GM18867 (cell line): ENCODE measurements around the gene CHRM4.

Source experiments
- ATAC-seq: cut with Tn5 transposase; IDR thresholded peaks from one replicate; pipeline ENCODE4 v1.9.1; 2021; ENCODE audit warnings: mild to moderate bottlenecking, moderate library complexity; ENCODE audit not compliant: unreplicated experiment

The CHRM4 gene

DNA sequence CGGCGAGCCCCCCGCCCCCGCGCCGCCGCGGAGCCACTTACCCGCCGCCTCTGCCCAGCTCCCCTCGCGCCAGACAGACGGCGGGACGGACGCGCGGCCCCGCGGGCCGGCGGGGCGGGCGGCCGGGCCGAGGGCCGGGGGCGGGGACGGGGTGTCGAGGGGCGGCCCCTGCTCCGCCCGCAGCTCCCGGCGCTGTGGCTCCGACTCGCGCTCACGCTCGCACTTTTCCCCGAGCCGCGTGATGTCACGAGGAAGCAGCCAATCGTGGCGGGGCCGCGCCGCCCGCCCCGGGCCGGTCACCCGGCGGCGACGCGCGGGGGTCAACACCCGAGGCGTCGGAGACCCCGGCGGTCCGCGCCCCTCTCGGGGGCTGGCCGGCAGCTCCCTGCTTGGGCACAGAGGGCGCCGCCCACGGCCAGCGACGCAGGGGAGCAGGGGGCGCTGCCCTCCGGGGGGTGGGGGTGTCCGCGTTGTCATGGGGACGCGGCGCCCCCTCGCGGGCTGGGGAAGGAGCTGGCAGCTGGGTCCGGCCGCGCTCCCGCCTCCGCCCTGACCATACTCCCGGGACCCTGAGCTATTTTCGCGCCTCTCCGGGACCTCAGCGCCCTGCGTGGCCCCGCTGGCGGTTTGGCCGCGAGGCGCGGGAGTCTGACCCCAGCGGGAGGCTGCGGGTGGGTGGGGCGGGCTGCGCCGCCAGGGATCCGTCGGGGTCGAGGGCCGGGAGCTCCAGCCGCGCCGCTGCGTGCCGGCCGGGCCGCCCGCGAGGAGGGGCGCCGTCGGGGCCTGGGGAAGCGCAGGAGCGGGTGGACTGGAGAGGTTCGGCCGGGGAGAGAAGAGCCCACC lies at the start of gene CHRM4:
CHRM4 (minus strand) TSS at position 199 of the 843 bp plus-strand sequence. CDS start 5,219 bp downstream, outside the sequence.
- no peak for ATAC-seq

DNA sequence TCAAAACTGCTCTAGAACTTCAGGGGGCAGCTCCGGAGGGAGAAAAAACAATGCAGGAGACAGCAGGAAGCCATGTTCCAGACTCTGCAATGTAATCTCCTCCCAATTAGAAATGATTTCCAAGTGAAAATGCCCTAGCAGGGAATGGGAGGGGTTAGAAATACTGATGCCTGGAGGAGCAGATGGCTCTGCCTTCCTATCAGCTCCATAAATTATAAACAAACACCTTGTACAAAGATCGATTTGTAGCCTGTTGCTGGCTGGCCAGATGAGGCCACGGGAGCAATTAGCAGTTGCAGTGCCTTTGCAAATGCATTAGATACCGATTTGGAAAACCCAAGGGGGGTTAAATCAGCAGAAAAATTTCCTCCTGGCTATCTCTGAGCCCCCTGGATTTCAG lies 46.6 kb upstream of the CHRM4 start:
- no peak for ATAC-seq

DNA sequence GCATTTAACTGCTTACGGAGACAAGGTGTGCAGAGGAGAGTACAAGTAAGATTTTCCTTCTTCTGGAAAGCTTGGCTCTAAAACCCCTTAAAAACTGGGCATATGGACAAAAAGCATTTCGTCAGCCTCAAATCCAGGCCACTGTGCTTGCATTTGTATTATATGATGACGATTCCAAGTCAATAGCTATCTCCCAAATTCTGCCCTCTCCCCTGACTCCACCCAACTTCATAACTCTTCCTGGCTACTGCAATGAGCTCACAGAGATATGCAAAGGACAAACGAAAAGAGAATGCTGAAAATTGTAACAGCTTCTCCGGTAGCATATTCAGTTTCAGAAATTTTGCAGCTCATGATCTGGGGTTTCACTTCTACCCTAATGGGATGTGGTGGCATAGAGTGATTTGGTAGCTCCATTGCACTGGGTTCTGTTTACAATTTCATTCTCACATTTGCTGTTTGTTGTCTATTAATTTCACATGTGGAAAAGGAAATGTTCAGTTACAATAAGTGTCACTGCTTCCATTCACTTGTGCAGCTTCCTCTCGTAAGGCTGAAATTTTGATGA lies 45.6 kb upstream of the CHRM4 start:
- ATAC-seq = peak; percentile 81

DNA sequence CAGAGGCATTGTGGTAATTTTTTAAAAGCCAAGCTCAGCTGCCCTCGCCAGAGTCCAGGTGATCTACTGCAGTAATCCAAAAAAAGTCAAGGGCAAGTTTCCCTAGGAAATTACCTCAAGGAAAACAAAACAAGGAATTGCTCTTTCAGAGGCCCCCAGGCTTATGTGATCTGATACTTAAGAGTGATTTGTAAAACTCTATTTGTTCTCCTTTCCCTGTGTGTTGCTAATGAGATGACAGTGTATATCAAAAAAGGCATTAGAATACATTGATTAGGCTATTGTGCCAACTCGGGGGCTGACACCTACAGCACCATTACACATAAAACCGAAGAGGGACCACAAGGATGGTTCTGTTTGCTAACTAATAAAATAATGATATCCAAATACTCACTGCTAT lies 44.5 kb upstream of the CHRM4 start:
- no peak for ATAC-seq

DNA sequence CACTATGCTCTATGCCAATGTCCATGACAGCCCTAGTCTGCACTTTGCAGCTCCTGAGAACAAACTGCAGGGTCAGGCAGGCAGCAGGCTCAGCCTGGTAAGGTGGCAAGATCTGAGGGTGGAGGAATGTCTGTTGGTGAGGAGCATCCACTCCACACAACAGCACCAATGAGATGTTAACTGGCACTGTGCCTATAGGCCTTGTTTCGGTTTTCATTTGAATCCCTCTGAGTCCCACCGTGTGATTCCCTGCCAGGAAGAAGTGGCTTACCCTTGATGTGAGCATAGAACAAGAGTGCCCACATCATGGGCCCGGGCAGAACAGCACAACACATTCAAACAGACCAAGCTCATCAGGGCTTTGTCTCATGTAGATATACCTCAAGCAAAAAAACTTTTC lies 44.1 kb upstream of the CHRM4 start:
- ATAC-seq = no peak

DNA sequence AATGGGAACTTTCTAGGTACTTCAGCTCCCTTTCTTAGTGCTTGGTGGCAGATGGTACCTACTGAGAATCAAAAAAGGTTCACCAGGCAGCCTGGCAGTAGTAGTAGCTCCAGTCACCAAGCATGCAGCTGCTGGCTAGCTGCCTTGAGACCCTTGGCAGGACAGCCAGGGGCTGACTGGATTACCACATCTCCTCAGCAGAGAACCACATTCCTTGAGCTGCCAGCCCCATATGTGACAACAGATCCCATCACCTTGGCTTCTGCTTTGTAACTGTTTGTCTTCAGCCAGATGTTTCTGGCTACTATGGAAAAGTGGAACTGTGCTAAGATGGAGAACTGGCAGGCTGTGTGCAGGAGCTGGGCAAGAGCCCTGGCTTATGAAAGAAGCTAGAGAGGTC lies 39.6 kb upstream of the CHRM4 start:
- no peak for ATAC-seq

DNA sequence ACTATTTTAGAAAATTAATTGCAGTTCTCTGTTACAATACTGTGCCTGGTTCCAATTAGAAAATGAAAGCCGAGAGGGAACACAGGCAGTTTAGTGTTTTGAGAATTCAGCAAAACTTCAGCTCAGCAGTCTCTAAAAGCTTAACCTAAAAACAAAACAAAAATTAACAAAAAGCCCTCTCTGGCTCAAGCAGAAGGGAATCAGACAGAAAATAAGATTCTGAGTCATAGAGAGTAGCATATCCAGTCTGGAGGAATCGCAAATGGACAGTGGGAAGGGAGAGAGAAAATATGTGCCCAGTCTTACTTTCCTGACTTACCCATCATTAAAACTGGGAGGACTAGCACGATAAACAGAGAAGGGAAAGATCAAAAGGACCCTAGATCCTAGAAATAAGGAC lies 38.1 kb upstream of the CHRM4 start:
- ATAC-seq = no peak

DNA sequence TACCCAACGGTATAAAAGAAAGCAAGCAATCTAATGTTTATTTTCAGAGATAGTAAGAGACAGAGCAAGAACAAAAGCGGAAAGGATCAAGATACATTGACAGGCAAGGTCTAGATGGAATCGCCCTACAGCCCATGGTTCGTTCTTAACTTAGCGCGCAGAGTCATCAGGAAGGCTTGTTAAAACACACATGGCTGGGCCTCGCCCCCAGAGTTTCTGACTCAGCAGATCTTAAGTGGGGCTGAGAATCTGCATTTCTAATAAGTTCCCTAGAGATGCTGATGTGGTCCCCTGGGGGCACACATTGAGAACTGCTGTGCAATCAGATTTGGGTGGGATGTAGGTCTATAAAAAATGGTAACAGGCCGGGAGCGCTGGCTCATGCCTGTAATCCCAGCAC lies 35.8 kb upstream of the CHRM4 start:
- no peak for ATAC-seq

DNA sequence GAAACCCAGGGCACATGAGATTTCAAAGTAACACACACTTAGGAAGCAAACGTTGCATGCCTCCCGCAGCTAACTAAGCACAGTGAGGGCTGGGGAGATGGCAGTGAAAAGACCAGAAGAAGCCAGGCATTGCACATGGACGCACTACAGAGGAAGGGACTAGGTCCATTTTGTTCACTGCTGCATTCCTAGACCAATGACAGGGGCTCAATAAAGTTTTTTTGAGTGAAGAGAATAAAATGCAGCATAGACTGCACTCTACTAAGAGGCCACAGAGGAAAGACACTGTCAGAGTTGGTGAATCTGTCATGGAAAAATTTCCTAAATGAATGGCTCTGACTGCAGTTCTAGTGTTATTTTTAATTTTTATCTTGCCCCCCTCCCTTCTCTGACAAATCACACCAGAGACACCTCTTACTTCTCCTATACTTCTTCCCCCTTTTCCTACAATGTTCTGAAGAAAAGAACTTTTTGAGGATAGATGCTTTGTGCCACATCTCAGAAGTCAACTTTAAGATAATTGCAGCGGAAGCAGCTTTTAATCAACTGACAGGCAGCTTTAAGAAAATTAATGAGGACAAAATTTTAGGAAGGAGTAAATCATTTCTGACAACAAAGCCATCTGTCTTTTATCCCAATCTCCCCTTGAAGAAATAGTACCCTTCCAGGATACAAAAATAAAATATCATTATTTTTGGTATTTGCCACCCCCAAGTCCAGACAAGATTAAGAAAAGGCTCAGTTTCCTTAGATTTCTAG lies 34.8 kb upstream of the CHRM4 start:
- no peak for ATAC-seq

DNA sequence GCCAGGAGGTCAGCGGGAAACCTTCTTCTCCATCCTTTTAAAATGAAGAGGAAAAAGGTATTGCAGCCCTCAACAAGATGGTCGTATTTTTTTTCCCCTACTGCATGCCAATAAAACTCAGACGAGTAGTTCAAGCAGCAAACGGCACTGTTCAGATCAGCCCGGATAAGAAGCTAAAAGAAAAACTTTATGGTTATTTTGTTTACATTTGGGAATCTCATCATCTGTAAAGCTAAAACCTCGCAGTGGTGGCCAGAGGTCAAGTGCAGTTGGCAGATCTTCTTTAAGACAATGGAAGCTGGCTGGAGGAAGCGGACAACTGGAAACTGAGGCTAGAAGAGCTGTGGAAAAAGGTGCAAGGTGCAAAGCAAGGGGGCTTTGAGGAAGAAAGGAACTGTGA lies 31.0 kb upstream of the CHRM4 start:
- no peak for ATAC-seq

DNA sequence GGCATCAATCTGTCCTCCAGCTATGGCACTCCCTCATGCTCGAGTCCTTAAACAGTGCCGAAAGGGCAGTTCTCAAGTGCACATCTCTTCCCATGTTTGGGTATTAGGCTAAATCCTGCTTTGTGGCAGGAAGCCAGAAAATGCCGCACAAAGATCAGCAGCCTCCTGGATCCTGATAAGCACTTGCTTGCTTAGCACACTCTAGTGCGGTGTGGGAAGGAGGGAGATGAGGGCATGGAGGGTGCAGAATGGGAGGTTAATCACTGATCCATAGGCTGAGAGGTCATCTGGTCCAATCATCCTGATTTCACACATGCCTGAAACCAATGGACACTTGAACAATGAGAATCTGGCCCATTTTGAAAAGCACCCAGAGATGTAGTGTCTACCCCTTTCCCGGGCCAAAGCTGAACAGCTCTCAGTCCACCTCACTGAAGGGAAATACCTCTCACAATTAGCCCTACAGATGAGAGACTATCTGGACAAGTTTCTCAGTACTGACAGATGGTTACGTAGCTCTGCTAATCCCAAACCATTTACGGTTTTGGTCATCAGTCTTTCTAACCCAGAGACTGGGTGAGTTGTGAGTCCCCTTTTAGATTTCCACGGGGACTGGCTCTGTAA lies 29.8 kb upstream of the CHRM4 start:
- no peak for ATAC-seq

DNA sequence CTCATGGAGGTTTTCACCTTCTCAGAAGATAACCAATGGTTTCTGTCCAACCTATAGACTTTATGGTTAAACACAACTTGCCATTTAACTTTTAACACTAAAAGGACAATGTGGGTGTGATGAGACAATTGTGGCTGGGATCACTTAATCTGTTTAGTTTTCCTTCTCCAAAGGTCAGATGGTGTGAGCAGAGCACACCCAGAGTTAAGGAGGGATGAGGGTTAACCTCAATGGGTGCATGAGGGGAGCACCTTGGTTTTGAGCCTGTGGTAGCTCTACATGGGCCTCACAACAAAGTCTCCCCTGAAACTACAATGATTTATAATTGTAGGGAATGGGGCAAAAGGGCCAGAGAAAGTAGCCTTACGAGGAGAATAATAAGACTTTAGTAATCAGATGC lies 28.9 kb upstream of the CHRM4 start:
- no peak for ATAC-seq

DNA sequence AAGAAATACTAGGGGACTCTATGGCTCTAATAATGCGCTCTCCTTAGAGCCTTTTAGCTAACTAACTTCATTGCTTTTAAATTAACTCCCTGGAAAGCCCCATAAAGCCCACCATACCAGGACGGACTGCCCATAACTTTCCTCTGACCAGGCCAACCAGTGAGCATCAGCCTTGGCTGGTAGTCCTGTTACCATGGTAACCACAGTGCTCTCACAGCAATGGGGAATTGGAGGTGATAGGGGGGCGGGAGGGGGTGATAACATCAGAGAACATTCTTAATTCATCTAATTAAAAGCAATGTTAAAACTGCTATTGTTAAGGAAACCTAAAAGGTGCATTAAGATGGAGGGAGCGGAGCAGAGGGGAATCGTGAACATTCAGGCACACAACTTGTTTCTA lies 27.2 kb upstream of the CHRM4 start:
- no peak for ATAC-seq

DNA sequence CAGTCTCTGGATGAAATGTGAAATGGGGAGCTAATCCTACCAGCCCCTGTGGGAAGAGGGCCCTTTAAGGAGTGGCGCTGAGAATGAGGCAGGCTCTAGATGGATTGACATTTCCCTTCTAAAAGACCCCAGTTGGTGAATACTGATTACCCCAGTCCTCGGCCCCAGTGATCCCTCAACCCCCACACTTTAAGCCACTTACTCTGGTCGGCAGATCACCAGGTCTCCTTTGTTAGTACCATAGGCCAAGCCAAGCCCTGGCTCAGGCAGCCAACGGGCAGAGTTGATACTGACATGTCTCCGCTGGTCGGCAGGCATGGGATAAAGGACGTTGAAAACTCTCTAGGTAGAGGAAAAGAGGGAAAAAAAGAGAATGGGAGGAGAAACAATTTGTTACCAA lies 26.1 kb upstream of the CHRM4 start:
- no peak for ATAC-seq

DNA sequence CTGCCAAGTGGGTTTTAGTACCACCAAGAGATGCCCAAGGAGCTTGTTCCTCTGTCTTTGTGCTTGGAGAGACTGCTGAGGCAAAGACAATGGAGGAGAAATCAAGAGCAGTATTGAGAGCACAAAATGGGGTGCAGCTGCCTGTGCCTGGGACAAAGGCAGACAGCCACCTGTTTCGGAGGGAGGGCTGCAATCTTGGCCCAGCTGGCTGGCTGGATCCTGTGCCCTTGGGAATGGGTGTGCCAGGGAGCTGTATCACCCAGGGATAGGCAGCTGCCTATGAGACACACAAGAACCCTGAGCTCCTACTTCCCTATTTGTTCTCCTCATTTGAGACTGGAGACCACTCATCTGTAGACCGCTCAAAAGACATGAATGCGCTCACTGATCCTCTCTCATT lies 23.3 kb upstream of the CHRM4 start:
- no peak for ATAC-seq

DNA sequence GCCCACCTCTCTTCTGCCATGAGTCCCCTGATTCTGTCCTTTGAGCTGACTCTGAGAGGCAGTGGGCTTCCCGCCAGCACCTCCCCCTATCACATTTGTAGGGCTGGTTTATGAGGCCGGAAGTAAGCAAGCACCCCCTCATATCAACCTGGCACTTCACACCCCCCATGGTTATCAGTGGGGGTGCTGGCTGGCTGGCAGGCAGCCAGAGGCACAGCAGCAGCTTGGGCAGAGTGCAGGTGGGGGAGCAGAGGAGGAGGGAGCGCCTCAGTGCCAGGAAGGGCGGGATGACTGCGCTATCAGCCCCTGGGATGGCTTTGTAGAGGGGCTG lies 22.9 kb upstream of the CHRM4 start:
- no peak for ATAC-seq

DNA sequence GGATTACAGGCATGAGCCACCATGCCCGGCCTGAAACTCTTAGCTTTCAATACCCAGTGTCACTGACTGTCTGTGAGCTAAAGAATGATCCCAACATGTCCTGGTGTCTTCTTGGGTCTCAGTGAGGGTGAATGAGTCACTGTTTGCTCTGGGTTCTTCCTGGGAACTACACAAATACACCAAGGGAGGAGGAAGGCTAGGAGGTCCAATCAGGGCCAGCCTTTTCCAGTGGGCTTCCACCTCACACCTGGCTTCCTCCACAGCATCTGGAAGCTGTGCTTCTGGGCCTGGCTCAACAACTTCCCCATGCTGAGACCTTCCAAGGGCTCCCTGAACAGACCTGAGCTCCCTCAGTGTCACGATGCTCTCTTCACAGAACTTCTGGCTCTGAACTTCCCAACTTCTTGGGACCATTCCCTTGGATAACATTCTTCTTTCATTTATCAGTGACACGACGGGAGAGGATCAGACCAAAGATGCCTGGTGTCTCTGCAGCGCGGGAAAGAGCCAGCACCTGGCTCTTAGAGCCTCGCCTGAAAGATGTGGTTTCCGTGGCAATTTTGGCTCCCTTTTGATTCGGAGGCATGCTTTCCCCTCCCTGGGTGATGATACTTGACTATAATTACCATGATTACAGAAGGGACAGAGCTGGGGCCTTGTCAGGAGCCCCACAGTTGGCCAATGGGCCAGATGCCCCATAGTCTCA lies 22.3 kb upstream of the CHRM4 start:
- ATAC-seq = no peak

DNA sequence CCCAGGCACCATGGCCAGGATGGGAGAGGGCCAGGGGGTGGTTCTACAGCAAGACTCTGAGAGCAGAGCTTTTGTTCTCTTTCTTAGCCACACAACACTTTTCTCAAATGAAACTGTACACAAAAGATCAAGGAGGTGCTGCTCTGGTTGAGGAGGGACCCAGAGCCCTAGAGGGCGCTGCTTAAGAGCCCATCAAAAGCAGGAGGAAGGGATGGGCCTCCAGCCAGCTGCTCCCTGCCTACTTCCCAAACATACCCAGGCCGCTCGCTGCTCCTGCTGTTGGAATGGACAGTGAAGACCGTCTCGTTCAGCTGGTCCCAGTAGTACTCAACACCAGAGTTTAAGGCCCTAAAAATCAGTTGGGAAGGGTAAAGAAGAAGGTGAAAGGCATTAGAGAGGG lies 18.4 kb upstream of the CHRM4 start:
- ATAC-seq = no peak

DNA sequence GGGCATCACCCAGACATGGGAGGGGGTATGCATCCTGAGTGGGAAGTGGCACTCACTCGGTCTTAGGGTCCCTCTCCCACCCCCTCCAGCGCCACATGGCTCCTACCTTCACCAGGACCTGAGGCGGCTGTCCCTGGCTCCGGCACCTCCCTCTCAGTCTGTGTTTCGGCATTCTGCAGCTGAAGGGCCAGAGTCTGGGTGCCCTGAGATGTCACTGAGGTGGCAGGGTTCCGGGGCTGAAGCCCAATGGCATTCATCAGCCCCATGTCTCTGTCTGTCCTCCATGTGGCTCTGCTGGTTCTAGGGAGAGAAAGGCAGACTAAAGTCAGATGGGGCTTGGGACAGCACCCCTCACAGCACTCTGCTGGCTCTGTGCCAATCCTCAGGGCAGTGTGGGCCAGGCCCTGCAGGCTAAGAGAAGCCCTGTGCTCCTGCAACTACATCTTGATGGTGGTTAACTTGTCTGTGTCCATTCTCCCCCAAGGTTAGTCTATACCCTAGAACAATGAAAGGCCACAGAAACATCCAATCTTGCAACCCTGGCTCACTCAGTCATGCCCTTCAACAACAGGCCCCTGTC lies 16.9 kb upstream of the CHRM4 start:
- no peak for ATAC-seq

DNA sequence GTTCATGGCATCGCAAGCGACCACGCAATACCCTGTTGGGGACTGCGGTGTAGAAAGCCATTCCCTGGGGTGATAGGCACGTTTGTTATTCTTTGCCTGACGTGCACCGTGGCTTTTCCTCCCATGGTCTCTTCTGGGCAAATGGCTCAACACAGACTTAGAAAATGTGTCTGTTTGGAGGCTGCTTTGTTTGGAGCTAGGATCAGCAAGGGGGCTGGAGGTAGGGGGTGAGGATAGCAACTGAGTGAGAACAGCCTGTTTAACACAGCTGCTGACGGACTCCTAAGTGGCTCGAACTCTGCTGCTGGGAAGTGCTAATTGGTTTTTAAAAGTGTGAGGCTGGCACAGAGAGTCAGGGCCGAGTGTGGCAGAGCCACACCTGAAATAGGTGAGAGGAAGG lies 16.1 kb upstream of the CHRM4 start:
- no peak for ATAC-seq
